Testis (tissue), 2 donors: Measurements from ENCODE around the gene SVOPL.

ENCODE experiments used
- POLR2A ChIP-seq: fragments of 450-650 bp; IDR thresholded peaks from one replicate; pipeline ENCODE4 v1.6.1; 2017; ENCODE audit warnings: antibody characterized with exemption, mild to moderate bottlenecking, moderate library complexity
- TF ChIP-seq, protein P1 (sequence below), 3 experiments: fragments of 450-650 bp in 2 of 3; fragments of 200-600 bp in 1 of 3; sonication (generic) in 1 of 3; IDR thresholded peaks; one replicate each; pipeline ENCODE4 v1.5.1; 2016 to 2019; ENCODE audit warnings: antibody characterized with exemption in 3 of 3, mild to moderate bottlenecking in 2 of 3, moderate library complexity in 1 of 3

DNA sequence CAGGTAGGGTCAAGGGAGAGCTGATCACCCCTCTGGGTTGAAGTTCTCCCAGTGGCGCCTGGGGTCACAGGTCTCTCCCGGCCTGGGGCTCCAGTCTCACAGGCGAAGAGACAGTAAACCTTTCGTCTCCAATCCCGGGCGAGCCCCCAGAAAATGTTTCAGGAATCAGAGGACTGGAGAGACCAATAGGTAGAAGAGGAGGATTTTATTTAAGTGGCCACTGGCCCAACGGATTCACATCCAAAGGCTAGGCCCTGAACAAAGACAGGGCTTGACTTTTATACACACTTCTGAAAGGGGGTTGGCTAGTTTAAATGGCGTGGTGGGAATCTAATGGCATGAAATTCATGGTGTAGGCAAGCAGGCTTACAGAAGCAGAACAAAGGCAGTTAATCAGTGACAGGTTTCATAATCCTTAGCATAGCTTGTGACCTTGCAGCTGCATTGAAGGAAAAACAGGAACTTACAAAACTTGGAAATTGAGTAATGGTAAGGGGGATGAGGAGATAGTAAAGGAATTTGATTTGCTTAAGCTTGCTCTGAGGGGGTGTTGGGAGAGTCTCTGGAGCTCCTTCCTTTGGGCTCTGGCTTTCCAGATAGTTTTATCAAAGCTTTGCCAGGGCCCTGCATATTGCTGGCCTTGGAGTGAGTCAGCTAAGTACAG lies 135.6 kb downstream of the SVOPL start:
- TF ChIP-seq, protein P1, sequence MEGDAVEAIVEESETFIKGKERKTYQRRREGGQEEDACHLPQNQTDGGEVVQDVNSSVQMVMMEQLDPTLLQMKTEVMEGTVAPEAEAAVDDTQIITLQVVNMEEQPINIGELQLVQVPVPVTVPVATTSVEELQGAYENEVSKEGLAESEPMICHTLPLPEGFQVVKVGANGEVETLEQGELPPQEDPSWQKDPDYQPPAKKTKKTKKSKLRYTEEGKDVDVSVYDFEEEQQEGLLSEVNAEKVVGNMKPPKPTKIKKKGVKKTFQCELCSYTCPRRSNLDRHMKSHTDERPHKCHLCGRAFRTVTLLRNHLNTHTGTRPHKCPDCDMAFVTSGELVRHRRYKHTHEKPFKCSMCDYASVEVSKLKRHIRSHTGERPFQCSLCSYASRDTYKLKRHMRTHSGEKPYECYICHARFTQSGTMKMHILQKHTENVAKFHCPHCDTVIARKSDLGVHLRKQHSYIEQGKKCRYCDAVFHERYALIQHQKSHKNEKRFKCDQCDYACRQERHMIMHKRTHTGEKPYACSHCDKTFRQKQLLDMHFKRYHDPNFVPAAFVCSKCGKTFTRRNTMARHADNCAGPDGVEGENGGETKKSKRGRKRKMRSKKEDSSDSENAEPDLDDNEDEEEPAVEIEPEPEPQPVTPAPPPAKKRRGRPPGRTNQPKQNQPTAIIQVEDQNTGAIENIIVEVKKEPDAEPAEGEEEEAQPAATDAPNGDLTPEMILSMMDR (IDR thresholded peaks at IDR 0.05), result no peak
- no peak for TF ChIP-seq POLR2A
